ENCODE results near the gene DPP7. TPM values are rescaled to one million over a fixed set of nuclear protein-coding genes. Genes with fewer than 3 reads are reported as not detected.
"Not testable (repeated sequence)": the region's sequence is repeated elsewhere in the genome, so short reads cannot be mapped to it uniquely, and the experiment has no call there.

The DPP7 gene
- total RNA-seq, 1 donor from 2014 or later, result 32.4 TPM

- no peak for DNase-seq
Observed at GRCh38 chr9:137147793-137148160, 33.2 kb upstream of the DPP7 start.

GRCh38 chr9:137147091-137147792, 32.7 kb upstream of the DPP7 start:
- no peak for DNase-seq

GRCh38 chr9:137146527-137146918, 32.0 kb upstream of the DPP7 start:
- DNase-seq, result no peak

- DNase-seq, result no peak
Observed at GRCh38 chr9:137145731-137146526, 31.4 kb upstream of the DPP7 start.

- DNase-seq, result no peak
Observed at GRCh38 chr9:137143459-137143858, 28.9 kb upstream of the DPP7 start.

- DNase-seq, result no peak
Observed at GRCh38 chr9:137141976-137142936, 27.7 kb upstream of the DPP7 start.

- DNase-seq, result no peak
Observed at GRCh38 chr9:137141050-137141810, 26.7 kb upstream of the DPP7 start.

- DNase-seq, result no peak
Observed at GRCh38 chr9:137140151-137141012, 25.8 kb upstream of the DPP7 start.

GRCh38 chr9:137139468-137140150, 25.1 kb upstream of the DPP7 start:
- no peak for DNase-seq

GRCh38 chr9:137138722-137139467, 24.4 kb upstream of the DPP7 start, which contains the start of gene GRIN1:
Gene GRIN1 (plus strand): TSS chr9:137139154. CDS start chr9:137139487, 333 bp downstream.
- DNase-seq, result no peak

- DNase-seq, result no peak
Observed at GRCh38 chr9:137138058-137138721, 23.7 kb upstream of the DPP7 start.

GRCh38 chr9:137136881-137137607, 22.5 kb upstream of the DPP7 start:
- DNase-seq, result no peak

GRCh38 chr9:137136261-137136880, 21.8 kb upstream of the DPP7 start:
- no peak for DNase-seq

GRCh38 chr9:137135154-137135553, 20.6 kb upstream of the DPP7 start:
- not testable (repeated sequence) for DNase-seq

- DNase-seq, result no peak
Observed at GRCh38 chr9:137134191-137134590, 19.7 kb upstream of the DPP7 start.

GRCh38 chr9:137130176-137130755, 15.7 kb upstream of the DPP7 start:
- DNase-seq, result no peak
